T-cell (primary cell): ENCODE results near the gene HNRNPH2. TPM values are rescaled to one million over a fixed set of nuclear protein-coding genes. Genes with fewer than 3 reads are reported as not detected.

Experiments used
- ATAC-seq, 4 experiments: fragments of 200-7000 bp in 3 of 4; fragments of 150-1000 bp in 1 of 4; cut with Tn5 transposase; replicated peaks in 1 of 4; 1 replicate in 3 of 4; 2 replicates in 1 of 4; pipeline ENCODE4 v1.10.0; 2021; ENCODE audit warnings: moderate library complexity in 3 of 4, mild to moderate bottlenecking in 2 of 4, moderate number of reproducible peaks in 1 of 4
- CTCF ChIA-PET, 2 donors: fragments of 300-600 bp; sonication (Branson Sonifier 250); formaldehyde crosslinking; loops; one replicate each; lab custom pipeline; 2022; ENCODE audit warnings: antibody characterized with exemption in 2 of 2; lab: Charles Lee
- POLR2A ChIA-PET, 2 donors: fragments of 300-600 bp; sonication (Branson Sonifier 250); formaldehyde crosslinking; loops; one replicate each; lab custom pipeline; 2022; ENCODE audit warnings: antibody characterized with exemption in 2 of 2; lab: Charles Lee
- DNase-seq, 35 experiments: peaks; one replicate each; pipeline versions ENCODE4 v3.0.0 to v3.0.0-alpha.2; 2013 to 2023
- H3K27ac ChIP-seq: one replicate; pipeline ENCODE4 v1.5.1; 2013; ENCODE audit warnings: low read length
- H3K27me3 ChIP-seq, 2 experiments: replicated peaks in 1 of 2; 1 replicate in 1 of 2; 2 replicates in 1 of 2; pipeline versions ENCODE4 v1.6.1 to v1.7.0; 2013; ENCODE audit warnings: low read length in 1 of 2, mixed read lengths in 1 of 2; ENCODE audit not compliant: control insufficient read depth in 2 of 2, insufficient read depth in 2 of 2; ENCODE audit errors: extremely low read depth in 1 of 2
- H3K36me3 ChIP-seq, 2 donors: 1 replicate in 1 of 2; 2 replicates in 1 of 2; pipeline versions ENCODE4 v1.6.1 to v1.7.0; 2013; ENCODE audit warnings: low read length in 1 of 2; ENCODE audit not compliant: control insufficient read depth in 2 of 2, insufficient read depth in 1 of 2; ENCODE audit errors: extremely low read depth in 1 of 2
- H3K4me1 ChIP-seq, 2 experiments: 1 replicate in 1 of 2; 2 replicates in 1 of 2; pipeline versions ENCODE4 v1.6.1 to v1.7.0; 2013; ENCODE audit warnings: low read length in 2 of 2, mixed read lengths in 1 of 2; ENCODE audit not compliant: insufficient read depth in 2 of 2, control insufficient read depth in 1 of 2; ENCODE audit errors: extremely low read depth in 1 of 2
- H3K4me3 ChIP-seq, 2 donors: 1 replicate in 1 of 2; 2 replicates in 1 of 2; pipeline versions ENCODE4 v1.5.1 to v1.7.0; 2013; ENCODE audit warnings: mild to moderate bottlenecking in 2 of 2, low read length in 1 of 2, moderate library complexity in 1 of 2; ENCODE audit not compliant: control insufficient read depth in 1 of 2; ENCODE audit errors: extremely low read depth in 1 of 2
- H3K9me3 ChIP-seq: 2 replicates; pipeline ENCODE4 v1.7.0; 2013
- H3K27ac Mint-ChIP-seq, 2 donors: one replicate each; pipeline ENCODE4 v1.8.0; 2020 to 2021; ENCODE audit warnings: mild to moderate bottlenecking in 2 of 2, mixed read lengths in 2 of 2
- H3K27me3 Mint-ChIP-seq, 2 donors: one replicate each; pipeline ENCODE4 v1.8.0; 2021 to 2022; ENCODE audit warnings: mixed read lengths in 2 of 2
- H3K36me3 Mint-ChIP-seq: one replicate; pipeline ENCODE4 v1.8.0; 2021; ENCODE audit warnings: mixed read lengths
- H3K4me1 Mint-ChIP-seq, 3 donors: one replicate each; pipeline ENCODE4 v1.8.0; 2020 to 2022; ENCODE audit warnings: mixed read lengths in 3 of 3, mild to moderate bottlenecking in 1 of 3
- H3K4me3 Mint-ChIP-seq, 3 donors: one replicate each; pipeline ENCODE4 v1.8.0; 2020 to 2022; ENCODE audit warnings: mild to moderate bottlenecking in 3 of 3, mixed read lengths in 3 of 3, moderate library complexity in 3 of 3
- H3K9me3 Mint-ChIP-seq, 3 donors: one replicate each; pipeline ENCODE4 v1.8.0; 2020 to 2022; ENCODE audit warnings: mixed read lengths in 3 of 3
- WGBS: methylation state at CpG from one replicate; pipeline ENCODE4 v1.1.5; 2013; ENCODE audit warnings: missing lambda C conversion rate; ENCODE audit not compliant: insufficient coverage; 5-methylcytosine and 5-hydroxymethylcytosine counted together
- total RNA-seq, 35 experiments: library from RNA in 6 of 35; stranded (reverse) in 6 of 35; fragments of 120-200 nt in 1 of 35; gene quantifications; one replicate each; pipeline versions ENCODE4 v1.2.1 to v1.2.4 and lab custom pipeline; 2013 to 2026

HNRNPH2 gene
- total RNA-seq, 5 donors from 2014 or later (not counting 1 experiment from before 2014, with no cell fraction given) = 32.4 to 39.5 (median 36.0) TPM

DNA sequence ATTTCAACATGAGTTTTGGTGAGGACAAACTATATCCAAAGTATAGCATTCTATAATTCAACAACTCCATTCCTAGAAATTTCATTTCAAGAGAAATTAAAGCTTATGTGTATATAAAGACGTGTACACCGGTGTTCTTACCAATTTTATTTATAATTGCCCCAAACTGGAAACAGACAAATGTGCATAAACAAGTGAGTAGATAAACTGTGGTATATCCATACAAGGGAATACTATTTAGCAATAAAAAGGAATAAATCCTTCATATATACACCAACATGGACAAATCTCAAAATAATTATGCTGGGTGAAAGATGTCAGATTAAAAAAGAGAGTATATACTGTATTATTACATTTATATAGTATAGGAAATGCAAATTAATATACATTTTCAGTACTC is 19.9 kb downstream of the HNRNPH2 start:
- H3K27me3 ChIP-seq = no peaks in the 10 kb centered on the region
- peaks cover 0 to 2% of the 10 kb centered on the region in 2 donors for H3K36me3 ChIP-seq
- no peak overlapping the region for H3K4me3 Mint-ChIP-seq
- H3K4me1 ChIP-seq = no peaks in the 10 kb centered on the region
- POLR2A ChIA-PET = no interaction called here
- H3K27ac Mint-ChIP-seq = no peak overlapping the region
- H3K4me1 Mint-ChIP-seq = peaks cover 0 to 13% (median 10%) of the 10 kb centered on the region in 3 donors
- CTCF ChIA-PET = no interaction called here
- no peak for DNase-seq
- ATAC-seq = no peak
- WGBS = no CpG with 5 or more reads among the region's 2 CpGs
- H3K27me3 Mint-ChIP-seq = peaks cover 0 to 9% of the 10 kb centered on the region in 2 donors
- H3K36me3 Mint-ChIP-seq = peaks cover 25% of the 10 kb centered on the region
- no peaks in the 10 kb centered on the region for H3K9me3 ChIP-seq
- no peak overlapping the region for H3K4me3 ChIP-seq
- no peak overlapping the region for H3K27ac ChIP-seq
- no peaks in the 10 kb centered on the region for H3K9me3 Mint-ChIP-seq

GRCh38 chrX:101429934-101430333 is 21.9 kb downstream of the HNRNPH2 start:
- no peaks in the 10 kb centered on the region for H3K27me3 ChIP-seq
- no peak overlapping the region for H3K4me3 ChIP-seq
- Mint-ChIP-seq H3K9me3 (no peaks in the 10 kb centered on the region), H3K4me1 (peaks cover 0 to 13% (median 10%) of the 10 kb centered on the region in 3 donors), H3K27ac (peak overlapping the region; percentile 29 to 77), H3K4me3 (peak overlapping the region in 1 of 3 donors; percentile 32), H3K36me3 (peaks cover 20% of the 10 kb centered on the region), H3K27me3 (peaks cover 0 to 8% of the 10 kb centered on the region in 2 donors)
- POLR2A ChIA-PET = no interaction called here
- H3K9me3 ChIP-seq = no peaks in the 10 kb centered on the region
- ATAC-seq (peak in 1 of 4 experiments; percentile 37), DNase-seq (no peak)
- CTCF ChIA-PET = no interaction called here
- no peak overlapping the region for H3K27ac ChIP-seq
- no CpG with 5 or more reads among the region's 1 CpG for WGBS
- H3K36me3 ChIP-seq = no peaks in the 10 kb centered on the region
- H3K4me1 ChIP-seq = no peaks in the 10 kb centered on the region

DNA sequence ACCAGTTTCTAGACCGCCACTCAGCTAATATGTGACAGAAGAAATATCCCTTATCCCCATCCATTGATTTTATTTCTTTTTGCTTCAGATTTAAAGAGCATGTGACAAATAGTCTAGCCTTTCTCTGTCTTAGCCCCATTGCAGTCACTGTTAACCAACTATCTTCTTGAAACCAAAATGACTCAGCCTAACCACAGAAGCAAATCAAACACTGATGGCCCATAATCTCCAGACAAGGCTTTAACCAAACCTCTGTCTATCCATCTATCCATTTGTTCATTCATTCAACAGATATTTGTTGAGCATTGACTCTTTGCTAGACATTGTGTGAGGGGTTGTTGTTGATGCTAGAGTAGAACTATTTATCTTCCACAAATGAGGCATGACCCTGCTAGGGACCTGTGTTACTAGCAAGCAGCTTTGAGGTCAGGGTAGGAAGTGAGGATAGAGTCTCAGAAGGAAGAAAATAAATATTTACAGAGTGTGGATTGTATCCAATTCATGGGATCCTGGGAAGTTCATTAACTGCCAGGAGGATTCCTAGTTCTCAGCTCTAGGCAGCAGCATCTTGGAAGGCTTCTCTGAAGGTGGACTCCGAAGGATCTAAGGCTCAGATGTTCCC is 22.5 kb downstream of the HNRNPH2 start:
- Mint-ChIP-seq H3K27ac (peak overlapping the region; percentile 49 to 77), H3K4me1 (peaks cover 0 to 11% (median 10%) of the 10 kb centered on the region in 3 donors), H3K9me3 (no peaks in the 10 kb centered on the region), H3K4me3 (no peak overlapping the region), H3K36me3 (peaks cover 15% of the 10 kb centered on the region), H3K27me3 (peaks cover 0 to 6% of the 10 kb centered on the region in 2 donors)
- WGBS = 100% methylated on average over 1 of the region's 2 CpGs
- CTCF ChIA-PET = interaction anchor here in 1 of 2 donors (0.6 kb wide), 1 partner anchor 14 kb away, joined by 8 read pairs; no protein-coding TSS in a partner anchor
- H3K9me3 ChIP-seq = no peaks in the 10 kb centered on the region
- H3K27ac ChIP-seq = no peak overlapping the region
- DNase-seq = no peak
- no peak overlapping the region for H3K4me3 ChIP-seq
- no peaks in the 10 kb centered on the region for H3K36me3 ChIP-seq
- no peaks in the 10 kb centered on the region for H3K27me3 ChIP-seq
- POLR2A ChIA-PET = no interaction called here
- H3K4me1 ChIP-seq = no peaks in the 10 kb centered on the region
- peak in 1 of 4 experiments; percentile 64 for ATAC-seq

DNA sequence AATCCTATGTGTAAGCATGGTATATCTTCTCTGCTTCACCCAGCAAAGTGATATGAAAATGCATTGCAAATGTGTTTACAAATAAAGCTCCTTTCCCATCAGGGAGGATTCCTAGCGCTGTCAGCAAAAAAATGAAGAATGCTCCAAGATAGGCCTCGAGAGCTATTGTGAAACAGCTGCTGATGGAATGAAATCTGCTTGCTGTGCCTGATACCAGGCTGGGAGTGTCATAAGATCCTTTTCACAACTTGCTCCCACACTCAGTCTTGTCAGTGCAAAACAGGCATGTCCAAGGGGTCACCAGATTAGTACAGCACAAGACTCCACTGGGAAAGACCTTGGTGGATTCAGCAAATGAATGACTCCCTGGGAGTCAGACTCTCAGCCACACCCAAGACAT is 34.1 kb downstream of the HNRNPH2 start:
- Mint-ChIP-seq H3K27me3 (no peaks in the 10 kb centered on the region), H3K9me3 (no peaks in the 10 kb centered on the region), H3K4me3 (no peak overlapping the region), H3K4me1 (peaks cover 0 to 6% (median 0%) of the 10 kb centered on the region in 3 donors), H3K36me3 (peaks cover 54% of the 10 kb centered on the region), H3K27ac (no peak overlapping the region)
- H3K27me3 ChIP-seq = no peaks in the 10 kb centered on the region
- ChIA-PET POLR2A (interaction anchor here in 1 of 2 donors (0.6 kb wide), 1 partner anchor 25 kb away, joined by 3 read pairs; no protein-coding TSS in a partner anchor), CTCF (no interaction called here)
- H3K4me1 ChIP-seq = no peaks in the 10 kb centered on the region
- WGBS = no CpG with 5 or more reads among the region's 2 CpGs
- H3K4me3 ChIP-seq = no peak overlapping the region
- DNase-seq (no peak), ATAC-seq (no peak)
- no peak overlapping the region for H3K27ac ChIP-seq
- peaks cover 0 to 4% of the 10 kb centered on the region in 2 donors for H3K36me3 ChIP-seq
- H3K9me3 ChIP-seq = no peaks in the 10 kb centered on the region

GRCh38 chrX:101449279-101449678 is 41.3 kb downstream of the HNRNPH2 start:
- Mint-ChIP-seq H3K9me3 (peaks cover 0 to 6% (median 0%) of the 10 kb centered on the region in 3 donors), H3K27ac (no peak overlapping the region), H3K36me3 (peaks cover 53% of the 10 kb centered on the region), H3K27me3 (no peaks in the 10 kb centered on the region), H3K4me3 (no peak overlapping the region), H3K4me1 (peaks cover 0 to 4% (median 0%) of the 10 kb centered on the region in 3 donors)
- no peak for ATAC-seq
- ChIA-PET POLR2A (no interaction called here), CTCF (no interaction called here)
- H3K27me3 ChIP-seq = no peaks in the 10 kb centered on the region
- no peaks in the 10 kb centered on the region for H3K9me3 ChIP-seq
- DNase-seq = no peak
- no peak overlapping the region for H3K27ac ChIP-seq
- no peaks in the 10 kb centered on the region for H3K36me3 ChIP-seq
- no peak overlapping the region for H3K4me3 ChIP-seq
- H3K4me1 ChIP-seq = no peaks in the 10 kb centered on the region
- no CpG with 5 or more reads among the region's 1 CpG for WGBS

- Histone ChIP-seq H3K27ac (no peak overlapping the region), H3K36me3 (no peaks in the 10 kb centered on the region), H3K9me3 (no peaks in the 10 kb centered on the region), H3K4me3 (no peak overlapping the region), H3K27me3 (no peaks in the 10 kb centered on the region), H3K4me1 (no peaks in the 10 kb centered on the region)
- Mint-ChIP-seq H3K27ac (no peak overlapping the region), H3K36me3 (peaks cover 52% of the 10 kb centered on the region), H3K9me3 (peaks cover 0 to 6% (median 0%) of the 10 kb centered on the region in 3 donors), H3K27me3 (no peaks in the 10 kb centered on the region), H3K4me1 (peaks cover 0 to 4% (median 0%) of the 10 kb centered on the region in 3 donors), H3K4me3 (no peak overlapping the region)
- ChIA-PET POLR2A (interaction anchor here in 1 of 2 donors (0.6 kb wide), 1 partner anchor 31 kb away, joined by 3 read pairs; no protein-coding TSS in a partner anchor), CTCF (no interaction called here)
- ATAC-seq = no peak
- DNase-seq = no peak
- no CpG with 5 or more reads among the region's 2 CpGs for WGBS
Observed at GRCh38 chrX:101450085-101450484, 42.1 kb downstream of the HNRNPH2 start.
